ENCODE data around the gene KRT72. TPM values are rescaled to one million over a fixed set of nuclear protein-coding genes. Genes with fewer than 3 reads are reported as not detected.

Gene KRT72
- total RNA-seq, 1 experiment from 2014 or later: not detected

GRCh38 chr12:52636592-52637258 is 35.5 kb upstream of the KRT72 start:
- H4K20me1 ChIP-seq (ENCODE audit: insufficient read depth): no peaks in the 10 kb centered on the region
- H3K4me1 ChIP-seq (replicated peaks; ENCODE audit: insufficient read depth): no peaks in the 10 kb centered on the region
- CTCF ChIA-PET: no interaction called here
- H2AFZ ChIP-seq: no peak overlapping the region
- DNase-seq: no peak
- H3K4me2 ChIP-seq: no peak overlapping the region
- no peak for TF ChIP-seq EZH2 (IDR thresholded peaks at IDR 0.05; ENCODE audit: low read depth)
- H3F3A ChIP-seq (ENCODE audit: insufficient read depth, low read depth): no peaks in the 10 kb centered on the region
- no peak overlapping the region for H3K27ac ChIP-seq
- no peaks in the 10 kb centered on the region for H3K27me3 ChIP-seq (ENCODE audit: insufficient read depth, low read depth)
- H3K79me2 ChIP-seq (ENCODE audit: low read depth): no peaks in the 10 kb centered on the region
- POLR2A ChIA-PET (ENCODE audit: unreplicated experiment): no interaction called here
- no peak overlapping the region for H3K4me3 ChIP-seq
- no TSS peak for BruUV-seq (replicated peaks)
- H3K36me3 ChIP-seq (ENCODE audit: low read depth): no peaks in the 10 kb centered on the region
- H3K9me3 ChIP-seq (ENCODE audit: insufficient read depth, low read depth): no peaks in the 10 kb centered on the region
- intact Hi-C loops (cut with micrococcal nuclease; ENCODE audit: unreplicated experiment): no loop called here
- no peaks in the 10 kb centered on the region for H3K9me2 ChIP-seq (ENCODE audit: insufficient read depth)

- Histone ChIP-seq H3K27me3 (ENCODE audit: insufficient read depth, low read depth) (no peaks in the 10 kb centered on the region), H3K9me3 (ENCODE audit: insufficient read depth, low read depth) (no peaks in the 10 kb centered on the region), H2AFZ (no peak overlapping the region), H3F3A (ENCODE audit: insufficient read depth, low read depth) (no peaks in the 10 kb centered on the region), H3K36me3 (ENCODE audit: low read depth) (no peaks in the 10 kb centered on the region), H3K27ac (no peak overlapping the region), H3K4me3 (no peak overlapping the region), H3K79me2 (ENCODE audit: low read depth) (no peaks in the 10 kb centered on the region), H3K4me1 (replicated peaks; ENCODE audit: insufficient read depth) (no peaks in the 10 kb centered on the region), H3K4me2 (no peak overlapping the region), H3K9me2 (ENCODE audit: insufficient read depth) (no peaks in the 10 kb centered on the region), H4K20me1 (ENCODE audit: insufficient read depth) (no peaks in the 10 kb centered on the region)
- DNase-seq: no peak
- CTCF ChIA-PET: no interaction called here
- no peak for TF ChIP-seq EZH2 (IDR thresholded peaks at IDR 0.05; ENCODE audit: low read depth)
- intact Hi-C loops (cut with micrococcal nuclease; ENCODE audit: unreplicated experiment): no loop called here
- POLR2A ChIA-PET (ENCODE audit: unreplicated experiment): no interaction called here
- no TSS peak for BruUV-seq (replicated peaks)
Measured at GRCh38 chr12:52636189-52636588, 34.9 kb upstream of the KRT72 start.

GRCh38 chr12:52634266-52635056 is 33.2 kb upstream of the KRT72 start:
- TF ChIP-seq CTCF (conservative IDR thresholded peaks at IDR 0.05) (no peak), EZH2 (IDR thresholded peaks at IDR 0.05; ENCODE audit: low read depth) (no peak)
- BruUV-seq (replicated peaks): no TSS peak

GRCh38 chr12:52633383-52633782 is 32.1 kb upstream of the KRT72 start:
- intact Hi-C loops (cut with micrococcal nuclease; ENCODE audit: unreplicated experiment): no loop called here
- no TSS peak for BruUV-seq (replicated peaks)
- no peak overlapping the region for H3K4me2 ChIP-seq
- H3K9me2 ChIP-seq (ENCODE audit: insufficient read depth): no peaks in the 10 kb centered on the region
- no peak overlapping the region for H2AFZ ChIP-seq
- H4K20me1 ChIP-seq (ENCODE audit: insufficient read depth): no peaks in the 10 kb centered on the region
- no peak for TF ChIP-seq CTCF (conservative IDR thresholded peaks at IDR 0.05)
- no peak for TF ChIP-seq EZH2 (IDR thresholded peaks at IDR 0.05; ENCODE audit: low read depth)
- H3K4me1 ChIP-seq (replicated peaks; ENCODE audit: insufficient read depth): no peaks in the 10 kb centered on the region
- H3F3A ChIP-seq (ENCODE audit: insufficient read depth, low read depth): no peaks in the 10 kb centered on the region
- H3K4me3 ChIP-seq: no peak overlapping the region
- H3K9me3 ChIP-seq (ENCODE audit: insufficient read depth, low read depth): no peaks in the 10 kb centered on the region
- CTCF ChIA-PET: no interaction called here
- no peak overlapping the region for H3K27ac ChIP-seq
- no peaks in the 10 kb centered on the region for H3K36me3 ChIP-seq (ENCODE audit: low read depth)
- no peak for DNase-seq
- H3K79me2 ChIP-seq (ENCODE audit: low read depth): no peaks in the 10 kb centered on the region
- no peaks in the 10 kb centered on the region for H3K27me3 ChIP-seq (ENCODE audit: insufficient read depth, low read depth)
- POLR2A ChIA-PET (ENCODE audit: unreplicated experiment): no interaction called here

More at GRCh38 chr12:52634266-52635056, 33.2 kb upstream of the KRT72 start:
- Histone ChIP-seq H3K9me3 (ENCODE audit: insufficient read depth, low read depth) (no peaks in the 10 kb centered on the region), H3K36me3 (ENCODE audit: low read depth) (no peaks in the 10 kb centered on the region), H3K4me1 (replicated peaks; ENCODE audit: insufficient read depth) (no peaks in the 10 kb centered on the region), H3K4me3 (no peak overlapping the region), H3K79me2 (ENCODE audit: low read depth) (no peaks in the 10 kb centered on the region), H3K9me2 (ENCODE audit: insufficient read depth) (no peaks in the 10 kb centered on the region), H3K4me2 (no peak overlapping the region), H4K20me1 (ENCODE audit: insufficient read depth) (no peaks in the 10 kb centered on the region), H3K27me3 (ENCODE audit: insufficient read depth, low read depth) (no peaks in the 10 kb centered on the region), H3F3A (ENCODE audit: insufficient read depth, low read depth) (no peaks in the 10 kb centered on the region), H2AFZ (no peak overlapping the region), H3K27ac (no peak overlapping the region)
- ChIA-PET CTCF (interaction anchor here (0.7 kb wide), 1 partner anchor 181 kb away, joined by 3 read pairs; no protein-coding TSS in a partner anchor), POLR2A (ENCODE audit: unreplicated experiment) (interaction anchor here (0.6 kb wide), 1 partner anchor 642 kb away, joined by 4 read pairs; no protein-coding TSS in a partner anchor)
- intact Hi-C loops (cut with micrococcal nuclease; ENCODE audit: unreplicated experiment): no loop called here
- DNase-seq: no peak

All from PC-9 (cell line).